HepG2 (cell line): ENCODE measurements around the gene TGFA. TPM values are rescaled to one million over a fixed set of nuclear protein-coding genes. Genes with fewer than 3 reads are reported as not detected.

Source experiments
- ATAC-seq: fragments of 200-7000 bp; cut with Tn5 transposase; 3 replicates; pipeline ENCODE4 v1.9.1; 2020; ENCODE audit warnings: mild to moderate bottlenecking, moderate library complexity
- BruUV-seq: library from RNA; stranded (reverse); fragments of 400-500 nt; replicated peaks from 2 replicates; lab custom pipeline; 2021; lab: Mats Ljungman, UMichigan
- CTCF ChIA-PET: fragments of 300-600 bp; formaldehyde crosslinking; extraction: SDS; loops from one replicate; lab custom pipeline; 2021; ENCODE audit warnings: low total read pairs, inconsistent platforms, low intra/inter-chr PET ratio; lab: Yijun Ruan, JAX
- POLR2A ChIA-PET: fragments of 350-600 bp; sonication (Branson Sonifier 250); formaldehyde crosslinking; loops from one replicate; lab custom pipeline; 2020; ENCODE audit warnings: antibody characterized with exemption, inconsistent platforms; lab: Yijun Ruan, JAX
- DNase-seq: peaks from one replicate; pipeline ENCODE4 v3.0.0-alpha.2; 2015; ENCODE audit warnings: low spot score
- FAIRE-seq: peaks from 3 replicates; lab custom pipeline; 2011; peaks lifted over from hg19 to GRCh38; lab: Jason Lieb, UNC
- H2AFZ ChIP-seq: one replicate; pipeline ENCODE4 v1.6.1; 2011; ENCODE audit warnings: low read length, inconsistent platforms
- H3K27ac ChIP-seq: fragments of 300-600 bp; 3 replicates; pipeline ENCODE4 v1.8.0; 2011; ENCODE audit warnings: mixed run types, mild to moderate bottlenecking, mixed read lengths, low read length, inconsistent platforms; ENCODE audit not compliant: insufficient read depth; ENCODE audit errors: extremely low read length
- H3K27me3 ChIP-seq, 2 experiments: fragments of 200-600 bp in 1 of 2; 2 replicates in 1 of 2; 3 replicates in 1 of 2; pipeline versions ENCODE4 v1.6.0 to v1.8.0; 2011; ENCODE audit warnings: low read length in 2 of 2, mild to moderate bottlenecking in 2 of 2, moderate library complexity in 2 of 2, inconsistent platforms in 1 of 2; ENCODE audit not compliant: insufficient read depth in 2 of 2, control insufficient read depth in 1 of 2
- H3K36me3 ChIP-seq, 2 experiments: fragments of 200-600 bp in 1 of 2; replicated peaks in 1 of 2; 2 replicates in 1 of 2; 3 replicates in 1 of 2; pipeline versions ENCODE4 v1.5.1 to v1.8.0; 2011; ENCODE audit warnings: low read length in 2 of 2, inconsistent platforms in 1 of 2; ENCODE audit not compliant: insufficient read depth in 2 of 2, control insufficient read depth in 1 of 2
- H3K4me1 ChIP-seq: 2 replicates; pipeline ENCODE4 v1.5.1; 2012; ENCODE audit warnings: low read length, inconsistent platforms; ENCODE audit not compliant: insufficient read depth
- H3K4me2 ChIP-seq: 2 replicates; pipeline ENCODE4 v1.6.0; 2011; ENCODE audit warnings: low read depth, low read length, inconsistent platforms
- H3K4me3 ChIP-seq, 3 experiments: fragments of 200-600 bp in 1 of 3; sonication (generic), shearing (Covaris generic) in 1 of 3; replicated peaks in 1 of 3; 2 replicates each; pipeline ENCODE4 v1.5.1; 2011 to 2016; ENCODE audit warnings: low read length in 3 of 3, inconsistent platforms in 2 of 3, low read depth in 2 of 3, mild to moderate bottlenecking in 2 of 3, control low read depth in 1 of 3, mixed read lengths in 1 of 3; ENCODE audit not compliant: insufficient read depth in 1 of 3
- H3K79me2 ChIP-seq: one replicate; pipeline ENCODE4 v1.6.1; 2011; ENCODE audit warnings: low read length, inconsistent platforms; ENCODE audit not compliant: insufficient read depth
- H3K9ac ChIP-seq: 2 replicates; pipeline ENCODE4 v1.6.0; 2011; ENCODE audit warnings: mild to moderate bottlenecking, low read depth, low read length, inconsistent platforms; ENCODE audit not compliant: insufficient read depth
- H3K9me3 ChIP-seq: 2 replicates; pipeline ENCODE4 v1.5.1; 2012; ENCODE audit warnings: mild to moderate bottlenecking, low read length
- H4K20me1 ChIP-seq: 2 replicates; pipeline ENCODE4 v1.6.0; 2011; ENCODE audit warnings: inconsistent platforms, mild to moderate bottlenecking, low read length, moderate library complexity; ENCODE audit not compliant: insufficient read depth
- AHR ChIP-seq: IDR thresholded peaks from 2 replicates; pipeline ENCODE4 v1.6.1; 2018; ENCODE audit warnings: missing genetic modification reagents, missing compliant biosample characterization
- BCLAF1 ChIP-seq: fragments of 450-650 bp; IDR thresholded peaks from 2 replicates; pipeline ENCODE4 v1.6.1; 2017; ENCODE audit warnings: mild to moderate bottlenecking
- KAT8 ChIP-seq: IDR thresholded peaks from 2 replicates; pipeline ENCODE4 v1.6.1; 2016; ENCODE audit warnings: missing genetic modification reagents, missing compliant biosample characterization
- MYPOP ChIP-seq: sonication (generic); formaldehyde crosslinking; IDR thresholded peaks from 2 replicates; pipeline ENCODE4 v1.8.1; 2023; ENCODE audit warnings: mild to moderate bottlenecking, moderate library complexity, missing genetic modification reagents
- SNAI1 ChIP-seq: sonication (generic); formaldehyde crosslinking; IDR thresholded peaks from 2 replicates; pipeline ENCODE4 v1.5.0; 2020; ENCODE audit warnings: mild to moderate bottlenecking, missing genetic modification reagents, borderline replicate concordance
- SOX5 ChIP-seq: IDR thresholded peaks from 2 replicates; pipeline ENCODE4 v1.6.1; 2016; ENCODE audit warnings: borderline replicate concordance
- ZHX1 ChIP-seq: sonication (generic); formaldehyde crosslinking; IDR thresholded peaks from 2 replicates; pipeline ENCODE4 v1.8.1; 2022; ENCODE audit warnings: low read depth, mild to moderate bottlenecking, missing genetic modification reagents
- ZNF512 ChIP-seq: sonication (generic); formaldehyde crosslinking; IDR thresholded peaks from 2 replicates; pipeline ENCODE4 v1.4.0; 2020; ENCODE audit warnings: mild to moderate bottlenecking, missing genetic modification reagents
- ZNF550 ChIP-seq: sonication (generic); formaldehyde crosslinking; IDR thresholded peaks from 2 replicates; pipeline ENCODE4 v1.4.0; 2020; ENCODE audit warnings: mild to moderate bottlenecking, missing genetic modification reagents, borderline replicate concordance
- ZNF567 ChIP-seq: sonication (generic); formaldehyde crosslinking; IDR thresholded peaks from 2 replicates; pipeline ENCODE4 v1.8.1; 2023; ENCODE audit warnings: mild to moderate bottlenecking, missing genetic modification reagents, borderline replicate concordance
- ZNF569 ChIP-seq: sonication (generic); formaldehyde crosslinking; IDR thresholded peaks from 2 replicates; pipeline ENCODE4 v1.5.0; 2020; ENCODE audit warnings: mild to moderate bottlenecking, missing genetic modification reagents, moderate library complexity, borderline replicate concordance
- ZSCAN25 ChIP-seq: sonication (generic); formaldehyde crosslinking; IDR thresholded peaks from 2 replicates; pipeline ENCODE4 v1.8.0; 2022; ENCODE audit warnings: mild to moderate bottlenecking, missing genetic modification reagents
- WGBS: methylation state at CpG from one replicate; pipeline ENCODE4 v1.1.6; 2017; ENCODE audit warnings: low lambda C conversion rate; 5-methylcytosine and 5-hydroxymethylcytosine counted together
- in situ Hi-C: cut with HindIII; loops from 2 replicates; pipeline ENCODE4 v1.10.0; 2017; ENCODE audit warnings: low pct_unique_long_range_greater_than_20kb; ENCODE audit not compliant: extremely low pct_ligation_motif_present
- intact Hi-C: fragments of 100-400 bp; cut with micrococcal nuclease; formaldehyde crosslinking; loops from one replicate; pipeline ENCODE4 v1.10.0; 2022; ENCODE audit not compliant: unreplicated experiment
- polyA plus RNA-seq, 8 experiments: library from polyadenylated mRNA; depleted of rRNA in 3 of 8; stranded (reverse) in 7 of 8; unstranded in 1 of 8; fragments of >200 nt; fragmentation: Illumina TruSeq in 4 of 8; extraction: Trizol in 4 of 8; gene quantifications; 2 replicates each; pipeline versions ENCODE4 v1.2.1 to v1.2.3, GENCODE V29; 2011 to 2016; ENCODE audit warnings: low read depth in 4 of 8, missing spikeins in 1 of 8, mixed read lengths in 1 of 8; ENCODE audit not compliant: insufficient read depth in 1 of 8
- total RNA-seq, 5 experiments: library from RNA; depleted of rRNA; stranded (reverse); fragments of >200 nt; fragmentation: Illumina TruSeq; extraction: Trizol; gene quantifications; 2 replicates each; pipeline ENCODE4 v1.2.3, GENCODE V29; 2016; ENCODE audit warnings: low read depth in 1 of 5
- TF ChIP-seq, protein P1 (sequence below): sonication (generic); formaldehyde crosslinking; IDR thresholded peaks from 2 replicates; pipeline ENCODE4 v1.4.0; 2020; ENCODE audit warnings: missing genetic modification reagents, low read depth, mild to moderate bottlenecking, borderline replicate concordance
- TF ChIP-seq, protein P2 (sequence below): IDR thresholded peaks from 2 replicates; pipeline ENCODE4 v1.6.1; 2016; ENCODE audit warnings: mild to moderate bottlenecking, missing biosample characterization, missing genetic modification reagents

The TGFA gene
- total and polyA plus RNA-seq, 2 of the 13 experiments (the other 11 are each of a cell fraction or from before 2014, with no cell fraction given): 7.8 to 15.3 TPM

GRCh38 chr2:70484086-70484485 is 69.5 kb downstream of the TGFA start:
- H3K79me2 ChIP-seq: no peaks in the 10 kb centered on the region

More at GRCh38 chr2:70484086-70484485, 69.5 kb downstream of the TGFA start:
- Histone ChIP-seq H3K27ac (no peak overlapping the region), H3K27me3 (no peaks in the 10 kb centered on the region), H3K9ac (no peak overlapping the region), H3K9me3 (no peaks in the 10 kb centered on the region), H4K20me1 (no peaks in the 10 kb centered on the region), H3K4me3 (no peak overlapping the region), H3K4me2 (no peak overlapping the region), H2AFZ (no peak overlapping the region), H3K36me3 (no peaks in the 10 kb centered on the region), H3K4me1 (no peaks in the 10 kb centered on the region)
- ChIA-PET POLR2A (no interaction called here), CTCF (no interaction called here)
- intact Hi-C loops (no loop called here), in situ Hi-C loops (no loop called here)
- no TSS peak for BruUV-seq
- WGBS: 31% methylated on average over 1 of the region's 1 CpG
- DNase-seq (no peak), FAIRE-seq (no peak), ATAC-seq (no peak)
- TF ChIP-seq KAT8 (CRISPR knock-in tag) (no peak), AHR (CRISPR knock-in tag) (no peak), ZSCAN25 (no peak), BCLAF1 (no peak), SNAI1 (no peak), ZNF567 (CRISPR knock-in tag) (no peak), ZNF550 (CRISPR knock-in tag) (no peak), MYPOP (CRISPR knock-in tag) (no peak), ZHX1 (CRISPR knock-in tag) (no peak), ZNF512 (CRISPR knock-in tag) (no peak), SOX5 (CRISPR knock-in tag) (no peak), ZNF569 (CRISPR knock-in tag) (no peak)
- TF ChIP-seq, protein P1, sequence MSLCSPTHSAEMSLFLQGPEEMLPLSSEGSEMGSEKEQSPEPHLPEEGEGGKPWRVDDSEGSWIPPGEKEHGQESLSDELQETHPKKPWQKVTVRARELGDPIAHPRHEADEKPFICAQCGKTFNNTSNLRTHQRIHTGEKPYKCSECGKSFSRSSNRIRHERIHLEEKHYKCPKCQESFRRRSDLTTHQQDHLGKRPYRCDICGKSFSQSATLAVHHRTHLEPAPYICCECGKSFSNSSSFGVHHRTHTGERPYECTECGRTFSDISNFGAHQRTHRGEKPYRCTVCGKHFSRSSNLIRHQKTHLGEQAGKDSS: no peak
- TF ChIP-seq, protein P2, sequence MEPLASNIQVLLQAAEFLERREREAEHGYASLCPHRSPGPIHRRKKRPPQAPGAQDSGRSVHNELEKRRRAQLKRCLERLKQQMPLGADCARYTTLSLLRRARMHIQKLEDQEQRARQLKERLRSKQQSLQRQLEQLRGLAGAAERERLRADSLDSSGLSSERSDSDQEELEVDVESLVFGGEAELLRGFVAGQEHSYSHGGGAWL (CRISPR knock-in tag): no peak
